GM23338 (cell line): Measurements from ENCODE around the gene TNRC18. TPM values are rescaled to one million over a fixed set of nuclear protein-coding genes. Genes with fewer than 3 reads are reported as not detected.

Experiments
- ATAC-seq: fragments of 200-7000 bp; cut with Tn5 transposase; 3 replicates; pipeline ENCODE4 v1.9.1; 2020
- DNase-seq: peaks from one replicate; pipeline ENCODE4 v3.0.0-alpha.2; 2015; ENCODE audit warnings: low spot score
- H2AFZ ChIP-seq: fragments of 200-600 bp; sonication (generic); 2 replicates; pipeline ENCODE4 v1.8.0; 2016; ENCODE audit warnings: antibody characterized with exemption, mild to moderate bottlenecking, moderate library complexity
- H3F3A ChIP-seq: fragments of 200-600 bp; sonication (generic); replicated peaks from 2 replicates; pipeline ENCODE4 v1.8.0; 2017; ENCODE audit warnings: antibody characterized with exemption, mixed run types, low read depth
- H3K27ac ChIP-seq: fragments of 200-600 bp; sonication (generic); 2 replicates; pipeline ENCODE4 v1.6.1; 2016; ENCODE audit warnings: low read depth
- H3K27me3 ChIP-seq: fragments of 200-600 bp; sonication (generic); 2 replicates; pipeline ENCODE4 v1.8.0; 2016; ENCODE audit warnings: mild to moderate bottlenecking, mixed run types, moderate library complexity; ENCODE audit not compliant: insufficient read depth
- H3K36me3 ChIP-seq: fragments of 200-600 bp; sonication (generic); 2 replicates; pipeline ENCODE4 v1.8.0; 2016; ENCODE audit warnings: mild to moderate bottlenecking; ENCODE audit not compliant: insufficient read depth
- H3K4me1 ChIP-seq: fragments of 200-600 bp; sonication (generic); 2 replicates; pipeline ENCODE4 v1.8.0; 2016; ENCODE audit warnings: mild to moderate bottlenecking, moderate library complexity; ENCODE audit not compliant: insufficient read depth
- H3K4me2 ChIP-seq: fragments of 200-600 bp; sonication (generic); 2 replicates; pipeline ENCODE4 v1.7.1; 2017; ENCODE audit warnings: mixed run types
- H3K4me3 ChIP-seq: fragments of 200-600 bp; sonication (generic); 2 replicates; pipeline ENCODE4 v1.6.1; 2016; ENCODE audit warnings: mixed run types
- H3K79me2 ChIP-seq: fragments of 200-600 bp; sonication (generic); replicated peaks from 2 replicates; pipeline ENCODE4 v1.8.0; 2017; ENCODE audit warnings: mild to moderate bottlenecking; ENCODE audit not compliant: insufficient read depth
- H3K9me2 ChIP-seq: fragments of 200-600 bp; sonication (generic); 2 replicates; pipeline ENCODE4 v1.8.0; 2017; ENCODE audit not compliant: insufficient read depth
- H4K20me1 ChIP-seq: fragments of 200-600 bp; sonication (generic); replicated peaks from 2 replicates; pipeline ENCODE4 v1.8.0; 2017; ENCODE audit warnings: mild to moderate bottlenecking; ENCODE audit not compliant: insufficient read depth
- H3K27ac Mint-ChIP-seq: 2 replicates; pipeline ENCODE4 v1.8.0; 2020; ENCODE audit warnings: inconsistent platforms, mild to moderate bottlenecking, moderate library complexity, mixed read lengths
- H3K27me3 Mint-ChIP-seq: 3 replicates; pipeline ENCODE4 v1.8.0; 2022; ENCODE audit warnings: low read depth, mild to moderate bottlenecking, moderate library complexity, mixed read lengths, inconsistent platforms; ENCODE audit not compliant: insufficient read depth, poor library complexity
- H3K36me3 Mint-ChIP-seq: 3 replicates; pipeline ENCODE4 v1.8.0; 2021; ENCODE audit warnings: low read depth, mild to moderate bottlenecking, inconsistent platforms, moderate library complexity, mixed read lengths
- H3K4me1 Mint-ChIP-seq: 3 replicates; pipeline ENCODE4 v1.8.0; 2020; ENCODE audit warnings: mild to moderate bottlenecking, inconsistent platforms, mixed read lengths
- H3K4me3 Mint-ChIP-seq: 3 replicates; pipeline ENCODE4 v1.8.0; 2021; ENCODE audit warnings: moderate library complexity, mild to moderate bottlenecking, inconsistent platforms, mixed read lengths
- H3K9me3 Mint-ChIP-seq: 3 replicates; pipeline ENCODE4 v1.8.0; 2020; ENCODE audit warnings: moderate library complexity, mild to moderate bottlenecking, inconsistent platforms, mixed read lengths
- EZH2phosphoT487 ChIP-seq: fragments of 200-600 bp; sonication (generic); IDR thresholded peaks from one replicate; pipeline ENCODE4 v1.8.1; 2018; ENCODE audit warnings: antibody characterized with exemption; ENCODE audit not compliant: unreplicated experiment
- REST ChIP-seq: IDR thresholded peaks from one replicate; pipeline ENCODE4 v1.6.1; 2018; ENCODE audit warnings: antibody characterized with exemption; ENCODE audit not compliant: unreplicated experiment
- STAT1 ChIP-seq: IDR thresholded peaks from one replicate; pipeline ENCODE4 v1.6.1; 2016; ENCODE audit warnings: antibody characterized with exemption; ENCODE audit not compliant: unreplicated experiment
- ZNF331 ChIP-seq: fragments of 250-450 bp; sonication (Bioruptor Pico); IDR thresholded peaks from 2 replicates; pipeline ENCODE4 v1.5.0; 2020; ENCODE audit warnings: low read depth, mild to moderate bottlenecking, moderate library complexity
- polyA plus RNA-seq: library from polyadenylated mRNA; unstranded; fragments of >200 nt; fragmentation: Nextera tagmentation; extraction: Ambion mirVana; gene quantifications from 2 replicates; pipeline ENCODE4 v1.2.1, GENCODE V29; 2016
- total RNA-seq: library from RNA; depleted of rRNA; stranded (reverse); fragments of >200 nt; shearing (Covaris generic); gene quantifications from 2 replicates; pipeline ENCODE4 v1.2.3, GENCODE V29; 2014
- TF ChIP-seq, protein P1 (sequence below): fragments of 250-450 bp; sonication (Bioruptor Pico); IDR thresholded peaks from 2 replicates; pipeline ENCODE4 v1.5.0; 2020; ENCODE audit warnings: mild to moderate bottlenecking, moderate library complexity

TNRC18 gene
- total and polyA plus RNA-seq, 2 experiments from 2014 or later, result 2.1 to 17.5 TPM

DNA sequence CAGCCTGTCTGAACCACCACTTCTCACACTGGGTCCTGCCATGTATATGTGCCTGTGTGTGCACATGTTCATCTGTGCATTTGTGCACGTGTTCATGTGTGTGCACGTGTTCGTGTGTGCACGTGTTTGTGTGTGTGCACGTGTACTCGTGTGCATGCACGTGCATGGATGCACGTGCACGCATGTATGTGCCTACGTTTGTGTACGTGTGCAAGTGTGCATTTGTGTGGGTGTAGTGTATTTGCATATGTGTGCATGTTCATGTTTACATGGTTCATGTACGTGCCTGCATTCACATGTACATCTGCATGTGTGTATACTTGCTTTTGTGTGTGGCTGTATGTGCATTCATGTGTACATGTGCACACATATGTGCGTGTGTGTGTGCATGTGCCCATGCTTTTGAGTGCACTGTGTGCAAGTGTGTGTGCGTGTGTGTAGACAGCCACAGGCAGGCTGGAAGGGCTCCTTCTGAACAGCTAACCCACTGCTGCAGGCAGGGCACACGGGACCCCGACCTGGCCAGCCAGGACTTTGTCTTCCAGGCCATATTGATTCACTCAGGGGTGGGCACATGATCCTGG lies 112.7 kb downstream of the TNRC18 start:
- Histone ChIP-seq H3K36me3 (no peaks in the 10 kb centered on the region), H3K9me2 (no peaks in the 10 kb centered on the region), H3K27me3 (no peaks in the 10 kb centered on the region), H3K79me2 (no peaks in the 10 kb centered on the region), H3K4me3 (no peak overlapping the region), H3K4me2 (no peak overlapping the region), H4K20me1 (no peaks in the 10 kb centered on the region), H2AFZ (no peak overlapping the region), H3F3A (no peaks in the 10 kb centered on the region), H3K4me1 (no peaks in the 10 kb centered on the region), H3K27ac (no peak overlapping the region)
- no peak for TF ChIP-seq EZH2phosphoT487
- no peak for TF ChIP-seq ZNF331 (CRISPR knock-in tag)
- no peak for TF ChIP-seq STAT1
- TF ChIP-seq REST, result no peak
- TF ChIP-seq, protein P1, sequence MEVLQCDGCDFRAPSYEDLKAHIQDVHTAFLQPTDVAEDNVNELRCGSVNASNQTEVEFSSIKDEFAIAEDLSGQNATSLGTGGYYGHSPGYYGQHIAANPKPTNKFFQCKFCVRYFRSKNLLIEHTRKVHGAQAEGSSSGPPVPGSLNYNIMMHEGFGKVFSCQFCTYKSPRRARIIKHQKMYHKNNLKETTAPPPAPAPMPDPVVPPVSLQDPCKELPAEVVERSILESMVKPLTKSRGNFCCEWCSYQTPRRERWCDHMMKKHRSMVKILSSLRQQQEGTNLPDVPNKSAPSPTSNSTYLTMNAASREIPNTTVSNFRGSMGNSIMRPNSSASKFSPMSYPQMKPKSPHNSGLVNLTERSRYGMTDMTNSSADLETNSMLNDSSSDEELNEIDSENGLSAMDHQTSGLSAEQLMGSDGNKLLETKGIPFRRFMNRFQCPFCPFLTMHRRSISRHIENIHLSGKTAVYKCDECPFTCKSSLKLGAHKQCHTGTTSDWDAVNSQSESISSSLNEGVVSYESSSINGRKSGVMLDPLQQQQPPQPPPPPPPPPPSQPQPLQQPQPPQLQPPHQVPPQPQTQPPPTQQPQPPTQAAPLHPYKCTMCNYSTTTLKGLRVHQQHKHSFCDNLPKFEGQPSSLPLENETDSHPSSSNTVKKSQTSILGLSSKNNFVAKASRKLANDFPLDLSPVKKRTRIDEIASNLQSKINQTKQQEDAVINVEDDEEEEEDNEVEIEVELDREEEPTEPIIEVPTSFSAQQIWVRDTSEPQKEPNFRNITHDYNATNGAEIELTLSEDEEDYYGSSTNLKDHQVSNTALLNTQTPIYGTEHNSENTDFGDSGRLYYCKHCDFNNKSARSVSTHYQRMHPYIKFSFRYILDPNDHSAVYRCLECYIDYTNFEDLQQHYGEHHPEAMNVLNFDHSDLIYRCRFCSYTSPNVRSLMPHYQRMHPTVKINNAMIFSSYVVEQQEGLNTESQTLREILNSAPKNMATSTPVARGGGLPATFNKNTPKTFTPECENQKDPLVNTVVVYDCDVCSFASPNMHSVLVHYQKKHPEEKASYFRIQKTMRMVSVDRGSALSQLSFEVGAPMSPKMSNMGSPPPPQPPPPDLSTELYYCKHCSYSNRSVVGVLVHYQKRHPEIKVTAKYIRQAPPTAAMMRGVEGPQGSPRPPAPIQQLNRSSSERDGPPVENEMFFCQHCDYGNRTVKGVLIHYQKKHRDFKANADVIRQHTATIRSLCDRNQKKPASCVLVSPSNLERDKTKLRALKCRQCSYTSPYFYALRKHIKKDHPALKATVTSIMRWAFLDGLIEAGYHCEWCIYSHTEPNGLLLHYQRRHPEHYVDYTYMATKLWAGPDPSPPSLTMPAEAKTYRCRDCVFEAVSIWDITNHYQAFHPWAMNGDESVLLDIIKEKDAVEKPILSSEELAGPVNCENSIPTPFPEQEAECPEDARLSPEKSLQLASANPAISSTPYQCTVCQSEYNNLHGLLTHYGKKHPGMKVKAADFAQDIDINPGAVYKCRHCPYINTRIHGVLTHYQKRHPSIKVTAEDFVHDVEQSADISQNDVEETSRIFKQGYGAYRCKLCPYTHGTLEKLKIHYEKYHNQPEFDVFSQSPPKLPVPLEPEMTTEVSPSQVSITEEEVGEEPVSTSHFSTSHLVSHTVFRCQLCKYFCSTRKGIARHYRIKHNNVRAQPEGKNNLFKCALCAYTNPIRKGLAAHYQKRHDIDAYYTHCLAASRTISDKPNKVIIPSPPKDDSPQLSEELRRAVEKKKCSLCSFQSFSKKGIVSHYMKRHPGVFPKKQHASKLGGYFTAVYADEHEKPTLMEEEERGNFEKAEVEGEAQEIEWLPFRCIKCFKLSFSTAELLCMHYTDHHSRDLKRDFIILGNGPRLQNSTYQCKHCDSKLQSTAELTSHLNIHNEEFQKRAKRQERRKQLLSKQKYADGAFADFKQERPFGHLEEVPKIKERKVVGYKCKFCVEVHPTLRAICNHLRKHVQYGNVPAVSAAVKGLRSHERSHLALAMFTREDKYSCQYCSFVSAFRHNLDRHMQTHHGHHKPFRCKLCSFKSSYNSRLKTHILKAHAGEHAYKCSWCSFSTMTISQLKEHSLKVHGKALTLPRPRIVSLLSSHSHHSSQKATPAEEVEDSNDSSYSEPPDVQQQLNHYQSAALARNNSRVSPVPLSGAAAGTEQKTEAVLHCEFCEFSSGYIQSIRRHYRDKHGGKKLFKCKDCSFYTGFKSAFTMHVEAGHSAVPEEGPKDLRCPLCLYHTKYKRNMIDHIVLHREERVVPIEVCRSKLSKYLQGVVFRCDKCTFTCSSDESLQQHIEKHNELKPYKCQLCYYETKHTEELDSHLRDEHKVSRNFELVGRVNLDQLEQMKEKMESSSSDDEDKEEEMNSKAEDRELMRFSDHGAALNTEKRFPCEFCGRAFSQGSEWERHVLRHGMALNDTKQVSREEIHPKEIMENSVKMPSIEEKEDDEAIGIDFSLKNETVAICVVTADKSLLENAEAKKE (CRISPR knock-in tag), result no peak
- H3K36me3 Mint-ChIP-seq, result no peaks in the 10 kb centered on the region
- no peak overlapping the region for H3K27ac Mint-ChIP-seq
- H3K27me3 Mint-ChIP-seq, result peaks cover 7% of the 10 kb centered on the region
- no peaks in the 10 kb centered on the region; the same call in 2 of the 3 replicates for H3K4me1 Mint-ChIP-seq
- ATAC-seq, result no peak
- no peak overlapping the region for H3K4me3 Mint-ChIP-seq
- no peaks in the 10 kb centered on the region for H3K9me3 Mint-ChIP-seq
- DNase-seq, result no peak
